ENCODE results near the gene MED29. TPM values are rescaled to one million over a fixed set of nuclear protein-coding genes. Genes with fewer than 3 reads are reported as not detected.

Gene MED29
- 46.7 and 47.3 TPM in 2 replicates for total RNA-seq (2014; rRNA removed; shearing (Covaris generic))

- peak; percentile 100 for DNase-seq (ENCODE audit: low read depth)
Observed at GRCh38 chr19:39390751-39391437, at the start of gene MED29, which contains the start of gene PAF1. TSS of gene MED29 (plus strand) at chr19:39391378. CDS start at chr19:39391423, 45 bp downstream. TSS of gene PAF1 (minus strand) at chr19:39391106. CDS start at chr19:39390864, 242 bp downstream.

- DNase-seq (ENCODE audit: low read depth), result peak; percentile 95
Observed at GRCh38 chr19:39341719-39342604, 49.2 kb upstream of the MED29 start, which contains the start of gene SAMD4B. TSS of gene SAMD4B (plus strand) at chr19:39342421. CDS start at chr19:39356894, 14,473 bp downstream.

GRCh38 chr19:39342647-39343305 lies 48.4 kb upstream of the MED29 start:
- no peak for DNase-seq (ENCODE audit: low read depth)

GRCh38 chr19:39345956-39346355 lies 45.2 kb upstream of the MED29 start:
- no peak for DNase-seq (ENCODE audit: low read depth)

- DNase-seq (ENCODE audit: low read depth), result peak; percentile 62
Observed at GRCh38 chr19:39347332-39348164, 43.6 kb upstream of the MED29 start.

GRCh38 chr19:39349326-39349725 lies 41.9 kb upstream of the MED29 start:
- DNase-seq (ENCODE audit: low read depth), result no peak

- no peak for DNase-seq (ENCODE audit: low read depth)
Observed at GRCh38 chr19:39350156-39350555, 41.0 kb upstream of the MED29 start.

GRCh38 chr19:39351537-39352064 lies 39.6 kb upstream of the MED29 start:
- DNase-seq (ENCODE audit: low read depth), result no peak

GRCh38 chr19:39352381-39353255 lies 38.6 kb upstream of the MED29 start:
- no peak for DNase-seq (ENCODE audit: low read depth)

GRCh38 chr19:39355253-39355652 lies 35.9 kb upstream of the MED29 start:
- no peak for DNase-seq (ENCODE audit: low read depth)

GRCh38 chr19:39356073-39356472 lies 35.1 kb upstream of the MED29 start:
- no peak for DNase-seq (ENCODE audit: low read depth)

GRCh38 chr19:39356647-39357046 lies 34.5 kb upstream of the MED29 start:
- no peak for DNase-seq (ENCODE audit: low read depth)

GRCh38 chr19:39359026-39359425 lies 32.2 kb upstream of the MED29 start:
- no peak for DNase-seq (ENCODE audit: low read depth)

- no peak for DNase-seq (ENCODE audit: low read depth)
Observed at GRCh38 chr19:39360599-39360998, 30.6 kb upstream of the MED29 start.

- peak; percentile 76 for DNase-seq (ENCODE audit: low read depth)
Observed at GRCh38 chr19:39362682-39363657, 28.2 kb upstream of the MED29 start.

- DNase-seq (ENCODE audit: low read depth), result peak; percentile 20
Observed at GRCh38 chr19:39363901-39364457, 27.2 kb upstream of the MED29 start.

- DNase-seq (ENCODE audit: low read depth), result no peak
Observed at GRCh38 chr19:39365531-39365930, 25.6 kb upstream of the MED29 start.

GRCh38 chr19:39369200-39369599 lies 22.0 kb upstream of the MED29 start:
- DNase-seq (ENCODE audit: low read depth), result no peak

Data from M059J (cell line).